Testis (tissue), 2 donors: ENCODE results near the gene PLCD4.

Experiments
- CTCF ChIP-seq, 3 experiments: fragments of 450-650 bp in 2 of 3; fragments of 200-600 bp in 1 of 3; sonication (generic) in 1 of 3; IDR thresholded peaks; one replicate each; pipeline ENCODE4 v1.5.1; 2016 to 2019; ENCODE audit warnings: antibody characterized with exemption in 3 of 3, mild to moderate bottlenecking in 2 of 3, moderate library complexity in 1 of 3
- POLR2A ChIP-seq: fragments of 450-650 bp; IDR thresholded peaks from one replicate; pipeline ENCODE4 v1.6.1; 2017; ENCODE audit warnings: antibody characterized with exemption, mild to moderate bottlenecking, moderate library complexity

GRCh38 chr2:218578272-218578877, 29.3 kb upstream of the PLCD4 start:
- TF ChIP-seq POLR2A = no peak
- no peak for TF ChIP-seq CTCF (IDR thresholded peaks at IDR 0.05)
